HepG2 (cell line): ENCODE results near the gene LPCAT4.

Source experiments
- EZH2 ChIP-seq: conservative IDR thresholded peaks from 2 replicates; pipeline ENCODE4 v1.6.1; 2012; ENCODE audit warnings: mild to moderate bottlenecking, low read depth, low read length, moderate library complexity
- ZNF792 ChIP-seq: IDR thresholded peaks from 2 replicates; pipeline ENCODE4 v1.6.1; 2016

DNA sequence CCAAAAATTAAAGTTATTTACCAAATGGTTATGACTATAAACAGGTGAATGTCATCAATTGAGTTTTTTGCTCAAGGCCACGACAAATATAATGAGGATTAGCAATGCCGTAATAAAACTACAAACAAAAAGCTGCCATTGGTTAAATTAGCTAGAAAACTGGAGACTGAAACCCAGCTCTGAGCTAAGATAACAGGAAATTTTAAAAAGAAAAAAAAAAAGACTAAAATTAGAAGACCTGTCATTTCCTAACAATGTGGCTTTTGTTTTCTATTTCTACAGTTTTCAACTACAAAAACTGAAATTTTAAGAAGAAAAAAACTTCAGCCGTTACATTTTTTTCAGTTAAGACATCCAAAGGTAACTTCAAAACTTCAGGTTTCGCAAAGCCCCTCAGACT lies 39.1 kb downstream of the LPCAT4 start:
- no peak for TF ChIP-seq EZH2
- TF ChIP-seq ZNF792 (CRISPR knock-in tag): no peak
